HFF-Myc (cell line): ENCODE data around the gene PXK.
A peak's percentile ranks its signal among the peaks of the same experiment; 100 is the strongest.
"Not testable (repeated sequence)": the region's sequence is repeated elsewhere in the genome, so short reads cannot be mapped to it uniquely, and the experiment has no call there.

ENCODE experiments used
- DNase-seq: peaks from one replicate; pipeline ENCODE4 v3.0.0-alpha.2; 2011; ENCODE audit warnings: low read depth; ENCODE audit errors: extremely low read depth
- H3K4me3 ChIP-seq: replicated peaks from 2 replicates; pipeline ENCODE4 v1.5.1; 2011; ENCODE audit warnings: low read depth, mild to moderate bottlenecking, control low read depth, low read length
- TF ChIP-seq, protein P1 (sequence below): IDR thresholded peaks from 2 replicates; pipeline ENCODE4 v1.5.1; 2012; ENCODE audit warnings: mild to moderate bottlenecking, low read depth, low read length, control low read depth; ENCODE audit errors: missing control alignments

PXK gene

GRCh38 chr3:58336135-58336882 lies 3.6 kb downstream of the PXK start:
- TF ChIP-seq, protein P1, sequence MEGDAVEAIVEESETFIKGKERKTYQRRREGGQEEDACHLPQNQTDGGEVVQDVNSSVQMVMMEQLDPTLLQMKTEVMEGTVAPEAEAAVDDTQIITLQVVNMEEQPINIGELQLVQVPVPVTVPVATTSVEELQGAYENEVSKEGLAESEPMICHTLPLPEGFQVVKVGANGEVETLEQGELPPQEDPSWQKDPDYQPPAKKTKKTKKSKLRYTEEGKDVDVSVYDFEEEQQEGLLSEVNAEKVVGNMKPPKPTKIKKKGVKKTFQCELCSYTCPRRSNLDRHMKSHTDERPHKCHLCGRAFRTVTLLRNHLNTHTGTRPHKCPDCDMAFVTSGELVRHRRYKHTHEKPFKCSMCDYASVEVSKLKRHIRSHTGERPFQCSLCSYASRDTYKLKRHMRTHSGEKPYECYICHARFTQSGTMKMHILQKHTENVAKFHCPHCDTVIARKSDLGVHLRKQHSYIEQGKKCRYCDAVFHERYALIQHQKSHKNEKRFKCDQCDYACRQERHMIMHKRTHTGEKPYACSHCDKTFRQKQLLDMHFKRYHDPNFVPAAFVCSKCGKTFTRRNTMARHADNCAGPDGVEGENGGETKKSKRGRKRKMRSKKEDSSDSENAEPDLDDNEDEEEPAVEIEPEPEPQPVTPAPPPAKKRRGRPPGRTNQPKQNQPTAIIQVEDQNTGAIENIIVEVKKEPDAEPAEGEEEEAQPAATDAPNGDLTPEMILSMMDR: no peak
- DNase-seq: peak; percentile 81
- H3K4me3 ChIP-seq: no peak overlapping the region

GRCh38 chr3:58337190-58337589 lies 4.5 kb downstream of the PXK start:
- H3K4me3 ChIP-seq: no peak overlapping the region
- DNase-seq: no peak
- TF ChIP-seq, protein P1: no peak

GRCh38 chr3:58339146-58339545 lies 6.5 kb downstream of the PXK start:
- not testable (repeated sequence) for DNase-seq

DNA sequence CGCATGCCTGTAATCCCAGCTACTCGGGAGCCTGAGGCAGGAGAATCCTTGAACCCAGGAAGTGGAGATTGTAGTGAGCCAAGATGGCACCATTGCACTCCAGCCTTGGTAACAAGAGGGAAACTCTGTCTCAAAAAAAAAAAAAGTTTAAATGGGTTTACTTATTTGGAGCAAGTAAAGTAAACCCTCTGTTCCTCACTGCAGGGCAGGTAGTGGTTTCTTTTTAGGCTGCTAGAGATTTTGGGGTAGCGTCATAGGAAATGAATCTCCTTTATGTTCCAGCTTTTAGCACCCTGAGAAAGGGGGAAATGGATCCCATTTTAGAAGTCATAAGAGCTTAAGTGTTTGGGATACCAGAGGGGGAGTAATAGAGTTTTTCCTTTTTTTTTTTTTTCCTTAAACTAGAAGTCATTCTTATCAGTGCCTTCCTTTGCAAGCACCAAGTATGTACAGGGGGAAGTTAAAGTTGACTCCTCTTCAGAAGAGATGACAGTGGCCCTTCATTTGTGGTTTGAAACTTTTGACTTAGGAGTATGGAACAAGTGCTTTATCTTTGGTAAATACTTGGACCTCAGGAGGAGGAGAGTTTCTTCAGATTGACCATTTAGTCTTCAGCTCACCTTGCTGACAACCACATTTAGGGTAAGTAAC lies 8.0 kb downstream of the PXK start:
- DNase-seq: no peak
- TF ChIP-seq, protein P1: no peak
- no peak overlapping the region for H3K4me3 ChIP-seq

More at GRCh38 chr3:58339146-58339545, 6.5 kb downstream of the PXK start:
- H3K4me3 ChIP-seq: not testable (repeated sequence)

DNA sequence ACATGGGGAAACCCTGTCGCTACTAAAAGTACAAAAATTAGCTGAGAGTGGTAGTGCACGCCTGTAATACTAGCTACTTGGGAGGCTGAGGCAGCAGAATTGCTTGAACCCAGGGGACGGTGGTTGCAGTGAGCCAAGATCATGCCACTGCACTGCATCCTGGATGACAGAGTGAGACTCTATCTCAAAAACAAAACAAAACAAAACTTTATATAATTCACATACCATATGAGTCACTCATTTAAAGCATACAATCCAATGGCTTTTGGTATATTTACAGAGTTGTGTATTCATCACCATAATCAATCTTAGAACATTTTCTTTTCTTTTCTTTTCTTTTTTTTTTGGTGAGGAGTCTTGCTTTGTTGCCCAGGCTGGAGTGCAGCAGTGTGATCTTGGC lies 8.7 kb downstream of the PXK start:
- no peak overlapping the region for H3K4me3 ChIP-seq
- TF ChIP-seq, protein P1: no peak
- DNase-seq: no peak

DNA sequence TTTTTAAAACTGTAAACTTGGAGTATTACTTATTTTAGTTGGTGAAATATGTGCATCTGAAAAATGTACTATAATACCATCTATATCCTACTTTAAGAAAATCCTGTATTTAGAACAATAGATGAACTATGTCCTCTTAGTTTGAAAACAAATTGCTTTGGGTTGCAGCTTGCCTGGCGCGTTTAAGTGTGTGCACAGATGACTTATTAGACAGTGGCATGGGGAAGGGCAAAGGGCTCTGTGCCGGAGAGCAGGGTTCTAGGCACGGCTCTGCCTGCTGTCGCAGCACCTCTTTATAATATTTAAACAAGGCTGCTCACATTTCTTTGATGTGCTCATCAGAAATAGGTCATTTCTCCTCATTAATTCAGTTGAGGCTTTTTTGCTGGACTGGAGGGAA lies 10.0 kb downstream of the PXK start:
- no peak overlapping the region for H3K4me3 ChIP-seq
- no peak for DNase-seq
- TF ChIP-seq, protein P1: no peak

DNA sequence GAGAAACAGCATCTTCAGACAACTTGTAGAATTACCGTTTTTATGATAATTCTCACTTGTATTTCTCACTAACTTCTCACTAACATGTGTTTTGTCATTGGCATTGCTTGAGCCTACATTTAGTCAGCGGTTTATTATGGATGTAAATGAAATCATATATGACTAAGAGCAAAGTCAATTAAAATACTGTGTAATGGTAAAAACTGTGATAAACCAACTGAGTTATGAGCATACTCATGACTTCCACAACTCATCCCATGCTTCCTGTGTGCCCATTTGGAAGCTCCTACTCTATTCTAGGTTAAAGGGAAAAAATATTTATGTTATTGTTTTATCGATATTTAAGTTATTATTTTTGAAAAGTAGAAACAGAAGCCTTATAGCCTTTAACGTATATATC lies 12.8 kb downstream of the PXK start:
- TF ChIP-seq, protein P1: no peak
- no peak for DNase-seq
- no peak overlapping the region for H3K4me3 ChIP-seq
